ENCODE measurements around the gene PRDM16. TPM values are rescaled to one million over a fixed set of nuclear protein-coding genes. Genes with fewer than 3 reads are reported as not detected.

Gene PRDM16
- total RNA-seq, 1 donor from 2014 or later: 0.43 TPM

GRCh38 chr1:3453891-3454810 is 385.1 kb downstream of the PRDM16 start, which contains the start of gene ARHGEF16:
Gene ARHGEF16, plus strand, starts transcription at chr1:3454665. Its CDS starts 8,420 bp downstream, at chr1:3463085.
- no peak within 1 kb of the TSS for H3K27ac Mint-ChIP-seq (ENCODE audit: unreplicated experiment)
- FAIRE-seq: no peak
- Histone ChIP-seq H3K79me2 (ENCODE audit: insufficient read depth, low read length) (no peaks in the 10 kb centered on the region), H3K9ac (ENCODE audit: low read length) (no peak within 1 kb of the TSS), H3K4me1 (ENCODE audit: insufficient read depth, low read length) (peaks cover 3% of the 10 kb centered on the region), H3K36me3 (ENCODE audit: insufficient read depth, low read length) (no peaks in the 10 kb centered on the region), H3K27me3 (ENCODE audit: insufficient read depth, low read length) (peaks cover 25% of the 10 kb centered on the region), H3K9me3 (ENCODE audit: insufficient read depth, low read depth, low read length) (no peaks in the 10 kb centered on the region), H3K27ac (ENCODE audit: low read depth, low read length) (no peak within 1 kb of the TSS), H3K4me2 (ENCODE audit: low read length) (peak within 1 kb of the TSS; percentile 69), H3K4me3 (ENCODE audit: insufficient read depth, low read depth, low read length) (no peak within 1 kb of the TSS), H2AFZ (ENCODE audit: low read depth, low read length) (no peak within 1 kb of the TSS), H4K20me1 (ENCODE audit: insufficient read depth, low read length) (no peaks in the 10 kb centered on the region)
- H3K27me3 Mint-ChIP-seq (ENCODE audit: low read depth, unreplicated experiment): peaks cover 18% of the 10 kb centered on the region
- no peak for DNase-seq (ENCODE audit: low read depth)
- peaks cover 7% of the 10 kb centered on the region for H3K4me1 Mint-ChIP-seq (ENCODE audit: low read depth, unreplicated experiment)
- no peak for TF ChIP-seq CTCF (IDR thresholded peaks at IDR 0.05; ENCODE audit: insufficient read depth, low read depth, low read length)
- TF ChIP-seq EZH2 (IDR thresholded peaks at IDR 0.05; ENCODE audit: insufficient read depth, low read length): no peak
- peaks cover 2% of the 10 kb centered on the region for H3K36me3 Mint-ChIP-seq (ENCODE audit: low read depth, unreplicated experiment)
- peak within 1 kb of the TSS; percentile 73 for H3K4me3 Mint-ChIP-seq (ENCODE audit: unreplicated experiment)
- H3K9me3 Mint-ChIP-seq (ENCODE audit: unreplicated experiment): no peaks in the 10 kb centered on the region

- Histone ChIP-seq H3K4me2 (ENCODE audit: low read length) (peak overlapping the region; percentile 69), H3K4me3 (ENCODE audit: insufficient read depth, low read depth, low read length) (no peak overlapping the region), H3K79me2 (ENCODE audit: insufficient read depth, low read length) (no peaks in the 10 kb centered on the region), H3K4me1 (ENCODE audit: insufficient read depth, low read length) (peaks cover 3% of the 10 kb centered on the region), H3K27ac (ENCODE audit: low read depth, low read length) (no peak overlapping the region), H3K27me3 (ENCODE audit: insufficient read depth, low read length) (peaks cover 21% of the 10 kb centered on the region), H2AFZ (ENCODE audit: low read depth, low read length) (no peak overlapping the region), H3K9ac (ENCODE audit: low read length) (no peak overlapping the region), H3K9me3 (ENCODE audit: insufficient read depth, low read depth, low read length) (no peaks in the 10 kb centered on the region), H4K20me1 (ENCODE audit: insufficient read depth, low read length) (no peaks in the 10 kb centered on the region), H3K36me3 (ENCODE audit: insufficient read depth, low read length) (no peaks in the 10 kb centered on the region)
- Mint-ChIP-seq H3K27ac (ENCODE audit: unreplicated experiment) (no peak overlapping the region), H3K9me3 (ENCODE audit: unreplicated experiment) (no peaks in the 10 kb centered on the region), H3K27me3 (ENCODE audit: low read depth, unreplicated experiment) (peaks cover 14% of the 10 kb centered on the region), H3K4me3 (ENCODE audit: unreplicated experiment) (peak overlapping the region; percentile 73), H3K4me1 (ENCODE audit: low read depth, unreplicated experiment) (peaks cover 10% of the 10 kb centered on the region), H3K36me3 (ENCODE audit: low read depth, unreplicated experiment) (peaks cover 2% of the 10 kb centered on the region)
- DNase-seq (ENCODE audit: low read depth) (no peak), FAIRE-seq (no peak)
- TF ChIP-seq CTCF (IDR thresholded peaks at IDR 0.05; ENCODE audit: insufficient read depth, low read depth, low read length) (no peak), EZH2 (IDR thresholded peaks at IDR 0.05; ENCODE audit: insufficient read depth, low read length) (peak; percentile 48)
Observed at GRCh38 chr1:3454811-3455618, 386.0 kb downstream of the PRDM16 start.

Data from astrocyte (in vitro differentiated cells and primary cell).